Measurements from ENCODE around the gene RAB14. TPM values are rescaled to one million over a fixed set of nuclear protein-coding genes. Genes with fewer than 3 reads are reported as not detected.

The RAB14 gene
- total and polyA plus RNA-seq, 3 donors from 2014 or later, result 44.6 to 66.7 (median 51.1) TPM

DNA sequence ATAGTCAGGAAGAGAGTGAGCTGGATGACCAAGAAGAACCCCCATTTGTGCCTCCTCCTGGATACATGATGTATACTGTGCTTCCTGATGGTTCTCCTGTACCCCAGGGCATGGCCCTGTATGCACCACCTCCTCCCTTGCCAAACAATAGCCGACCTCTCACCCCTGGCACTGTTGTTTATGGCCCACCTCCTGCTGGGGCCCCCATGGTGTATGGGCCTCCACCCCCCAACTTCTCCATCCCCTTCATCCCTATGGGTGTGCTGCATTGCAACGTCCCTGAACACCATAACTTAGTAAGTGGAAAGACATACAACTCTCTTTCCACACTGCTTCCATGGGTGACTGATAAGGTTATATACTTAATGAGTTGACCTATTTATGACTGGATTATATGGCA, 51.5 kb downstream of the RAB14 start:
- no peak overlapping the region for H3K4me3 ChIP-seq
- H3K36me3 ChIP-seq (ENCODE audit: low read depth, missing control alignments), result no peaks in the 10 kb centered on the region
- H3K9me3 ChIP-seq, result no peaks in the 10 kb centered on the region
- TF ChIP-seq POLR2A (IDR thresholded peaks at IDR 0.05), result no peak
- TF ChIP-seq, protein P1, sequence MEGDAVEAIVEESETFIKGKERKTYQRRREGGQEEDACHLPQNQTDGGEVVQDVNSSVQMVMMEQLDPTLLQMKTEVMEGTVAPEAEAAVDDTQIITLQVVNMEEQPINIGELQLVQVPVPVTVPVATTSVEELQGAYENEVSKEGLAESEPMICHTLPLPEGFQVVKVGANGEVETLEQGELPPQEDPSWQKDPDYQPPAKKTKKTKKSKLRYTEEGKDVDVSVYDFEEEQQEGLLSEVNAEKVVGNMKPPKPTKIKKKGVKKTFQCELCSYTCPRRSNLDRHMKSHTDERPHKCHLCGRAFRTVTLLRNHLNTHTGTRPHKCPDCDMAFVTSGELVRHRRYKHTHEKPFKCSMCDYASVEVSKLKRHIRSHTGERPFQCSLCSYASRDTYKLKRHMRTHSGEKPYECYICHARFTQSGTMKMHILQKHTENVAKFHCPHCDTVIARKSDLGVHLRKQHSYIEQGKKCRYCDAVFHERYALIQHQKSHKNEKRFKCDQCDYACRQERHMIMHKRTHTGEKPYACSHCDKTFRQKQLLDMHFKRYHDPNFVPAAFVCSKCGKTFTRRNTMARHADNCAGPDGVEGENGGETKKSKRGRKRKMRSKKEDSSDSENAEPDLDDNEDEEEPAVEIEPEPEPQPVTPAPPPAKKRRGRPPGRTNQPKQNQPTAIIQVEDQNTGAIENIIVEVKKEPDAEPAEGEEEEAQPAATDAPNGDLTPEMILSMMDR (IDR thresholded peaks at IDR 0.05), result no peak
- intact Hi-C loops (cut with DNase I; ENCODE audit: low total_unique reads), result no loop called here
- no peaks in the 10 kb centered on the region for H3K4me1 ChIP-seq
- 52 to 60% methylated on average over 2 of the region's 2 CpGs for WGBS, 2 donors
- no peaks in the 10 kb centered on the region for H3K27me3 ChIP-seq
- no peak overlapping the region for H3K27ac ChIP-seq
- DNase-seq, result no peak

DNA sequence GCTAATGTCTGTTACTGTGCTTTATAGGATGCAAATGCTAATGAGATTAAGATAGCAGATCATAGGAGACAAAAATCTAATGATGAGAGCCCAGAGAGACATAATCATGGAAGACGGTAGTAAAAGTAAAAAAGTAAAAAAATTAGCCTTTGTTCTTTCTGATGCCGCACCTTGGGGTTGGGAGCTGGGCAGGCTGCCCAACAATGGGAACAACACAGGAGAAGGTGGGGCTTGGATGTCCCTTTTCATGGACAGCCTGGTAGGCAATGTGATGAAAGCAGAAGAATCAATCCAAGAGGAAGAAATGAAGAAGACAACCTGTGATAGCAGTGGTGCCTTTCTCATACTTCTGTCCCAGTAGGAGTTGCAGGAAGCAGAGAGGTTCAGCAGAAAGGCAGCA, 57.2 kb downstream of the RAB14 start:
- H3K9me3 ChIP-seq, result no peaks in the 10 kb centered on the region
- TF ChIP-seq POLR2A (IDR thresholded peaks at IDR 0.05), result no peak
- TF ChIP-seq, protein P1 (IDR thresholded peaks at IDR 0.05), result no peak
- no peak for DNase-seq
- intact Hi-C loops (cut with DNase I; ENCODE audit: low total_unique reads), result no loop called here
- WGBS, 2 donors, result 93 to 94% methylated on average over 2 of the region's 2 CpGs
- no peak overlapping the region for H3K27ac ChIP-seq
- H3K4me1 ChIP-seq, result no peaks in the 10 kb centered on the region
- no peaks in the 10 kb centered on the region for H3K36me3 ChIP-seq (ENCODE audit: low read depth, missing control alignments)
- H3K4me3 ChIP-seq, result no peak overlapping the region
- H3K27me3 ChIP-seq, result no peaks in the 10 kb centered on the region

- WGBS, 2 donors, result 92 to 96% methylated on average over 2 of the region's 2 CpGs
- Histone ChIP-seq H3K36me3 (ENCODE audit: low read depth, missing control alignments) (no peaks in the 10 kb centered on the region), H3K9me3 (no peaks in the 10 kb centered on the region), H3K27me3 (no peaks in the 10 kb centered on the region), H3K27ac (no peak overlapping the region), H3K4me1 (no peaks in the 10 kb centered on the region), H3K4me3 (no peak overlapping the region)
- no peak for DNase-seq
- intact Hi-C loops (cut with DNase I; ENCODE audit: low total_unique reads), result no loop called here
- TF ChIP-seq, protein P1 (IDR thresholded peaks at IDR 0.05), result no peak
- TF ChIP-seq POLR2A (IDR thresholded peaks at IDR 0.05), result no peak
These were observed 57.9 kb downstream of the RAB14 start for GRCh38 chr9:121143771-121144170.

- Histone ChIP-seq H3K4me3 (no peak overlapping the region), H3K4me1 (no peaks in the 10 kb centered on the region), H3K27me3 (no peaks in the 10 kb centered on the region), H3K9me3 (no peaks in the 10 kb centered on the region), H3K27ac (no peak overlapping the region), H3K36me3 (ENCODE audit: low read depth, missing control alignments) (no peaks in the 10 kb centered on the region)
- TF ChIP-seq, protein P1 (IDR thresholded peaks at IDR 0.05), result no peak
- TF ChIP-seq POLR2A (IDR thresholded peaks at IDR 0.05), result no peak
- intact Hi-C loops (cut with DNase I; ENCODE audit: low total_unique reads), result no loop called here
- DNase-seq, result no peak
- WGBS, 2 donors, result 59 to 76% methylated on average over 1 of the region's 1 CpG
These were observed 60.0 kb downstream of the RAB14 start for GRCh38 chr9:121141706-121142105.

DNA sequence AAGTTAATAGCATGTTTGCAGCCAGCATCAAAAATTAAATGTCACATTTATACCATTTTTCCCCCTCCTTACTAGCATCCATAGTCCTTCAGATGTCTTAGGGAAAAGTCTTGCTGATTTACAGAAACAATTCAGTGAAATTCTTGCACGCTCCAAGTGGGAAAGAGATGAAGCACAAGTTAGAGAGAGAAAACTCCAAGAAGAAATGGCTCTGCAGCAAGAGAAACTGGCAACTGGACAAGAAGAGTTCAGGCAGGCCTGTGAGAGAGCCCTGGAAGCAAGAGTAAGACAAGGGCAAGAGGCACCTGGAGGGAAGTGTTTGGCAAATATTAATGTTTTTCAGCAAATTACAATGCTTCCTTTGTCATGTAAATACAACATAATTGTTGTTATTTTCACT, 60.4 kb downstream of the RAB14 start:
- Histone ChIP-seq H3K27ac (no peak overlapping the region), H3K4me1 (no peaks in the 10 kb centered on the region), H3K9me3 (no peaks in the 10 kb centered on the region), H3K27me3 (no peaks in the 10 kb centered on the region), H3K36me3 (ENCODE audit: low read depth, missing control alignments) (no peaks in the 10 kb centered on the region), H3K4me3 (no peak overlapping the region)
- intact Hi-C loops (cut with DNase I; ENCODE audit: low total_unique reads), result no loop called here
- TF ChIP-seq, protein P1 (IDR thresholded peaks at IDR 0.05), result no peak
- TF ChIP-seq POLR2A (IDR thresholded peaks at IDR 0.05), result no peak
- DNase-seq, result no peak
- 92% methylated on average over 1 of the region's 1 CpG for WGBS, 2 donors

All from testis (tissue), 3 donors.